HS-5 (cell line): ENCODE results near the gene SLC9A3.

ENCODE experiments used
- DNase-seq: peaks from one replicate; pipeline ENCODE4 v3.0.0-alpha.2; 2012; ENCODE audit warnings: low read depth

The SLC9A3 gene

DNA sequence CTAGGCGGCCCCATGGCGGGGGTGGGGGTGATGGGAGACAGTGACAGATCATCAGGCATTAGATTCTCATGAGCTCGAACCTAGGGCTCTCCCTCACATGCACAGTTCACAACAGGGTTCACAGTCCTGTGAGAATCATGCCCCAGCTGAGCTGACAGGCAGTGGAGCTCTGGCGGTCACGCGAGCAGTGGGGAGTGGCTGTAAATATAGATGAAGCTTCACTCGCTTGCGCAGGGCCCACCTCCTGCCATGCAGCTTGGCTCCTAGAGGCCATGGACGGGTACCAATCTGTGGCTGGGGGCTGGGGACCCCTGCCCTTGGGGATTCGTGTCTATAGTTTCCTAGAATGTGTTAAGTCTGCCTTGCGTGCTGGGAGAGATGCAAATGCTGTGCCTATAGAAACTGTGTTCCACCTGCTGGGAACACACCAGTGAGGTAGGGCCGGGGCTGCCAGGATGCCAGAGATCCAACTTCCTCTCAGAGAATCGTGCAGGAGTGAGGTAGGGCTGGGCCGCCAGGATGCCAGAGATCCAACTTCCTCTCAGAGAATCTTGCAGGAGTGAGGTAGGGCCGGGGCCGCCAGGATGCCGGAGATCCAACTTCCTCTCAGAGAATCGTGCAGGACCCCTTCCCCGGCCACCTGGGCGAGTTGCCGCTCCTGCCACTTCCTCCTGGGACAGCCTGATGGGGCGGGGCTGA, 95.3 kb downstream of the SLC9A3 start:
- DNase-seq: no peak

DNA sequence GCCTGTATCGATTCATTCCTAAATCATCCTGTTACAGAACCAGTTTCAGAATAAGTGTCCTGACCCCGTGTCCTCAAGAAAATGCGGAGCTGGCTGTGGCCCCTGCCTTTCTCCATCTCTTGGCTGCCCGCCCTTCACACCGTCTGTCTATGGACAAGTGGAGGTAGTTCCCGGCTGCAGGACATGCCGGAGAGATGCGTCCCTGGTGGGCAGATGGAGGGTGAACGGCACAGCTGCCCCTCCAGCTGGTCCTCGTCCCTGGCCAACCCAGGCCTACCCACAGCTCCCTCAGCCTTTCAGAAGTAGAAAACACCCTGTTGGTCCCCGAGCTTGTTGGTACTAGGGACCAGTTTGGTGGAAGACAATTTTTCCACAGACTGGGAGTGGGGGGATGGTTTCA, 96.0 kb downstream of the SLC9A3 start:
- DNase-seq: no peak

DNA sequence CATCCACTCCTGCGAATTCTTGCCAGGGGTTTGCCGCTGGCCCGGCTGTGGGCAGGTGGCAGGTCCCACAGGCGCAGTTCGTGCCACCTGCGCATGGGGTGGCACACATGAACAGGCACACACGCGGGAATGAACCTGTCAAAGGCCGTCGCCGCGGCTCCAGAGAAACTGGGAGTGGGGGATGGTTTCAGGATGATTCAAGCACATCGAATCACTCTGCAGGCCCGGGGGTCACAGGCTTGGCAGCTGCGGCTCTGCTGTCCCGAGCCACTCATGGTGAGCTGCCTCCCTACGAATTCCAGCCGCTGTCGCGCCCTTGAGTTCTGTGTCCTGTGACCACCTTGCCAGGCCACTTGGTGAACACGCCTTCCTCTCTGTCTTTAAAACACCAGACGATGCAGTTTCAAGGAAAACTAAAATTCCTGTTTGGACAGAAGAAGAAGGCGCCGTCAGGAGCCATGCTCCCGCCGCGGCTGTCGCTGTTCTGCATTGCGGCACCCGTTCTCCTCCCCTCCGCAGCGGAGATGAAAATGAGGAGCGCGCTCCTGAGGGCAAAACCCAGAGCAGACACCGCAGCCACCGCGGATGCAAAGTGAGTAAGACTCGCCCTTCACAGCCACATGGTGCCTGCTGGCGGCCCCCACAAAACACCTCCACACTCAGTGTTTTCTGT, 96.7 kb downstream of the SLC9A3 start:
- no peak for DNase-seq

DNA sequence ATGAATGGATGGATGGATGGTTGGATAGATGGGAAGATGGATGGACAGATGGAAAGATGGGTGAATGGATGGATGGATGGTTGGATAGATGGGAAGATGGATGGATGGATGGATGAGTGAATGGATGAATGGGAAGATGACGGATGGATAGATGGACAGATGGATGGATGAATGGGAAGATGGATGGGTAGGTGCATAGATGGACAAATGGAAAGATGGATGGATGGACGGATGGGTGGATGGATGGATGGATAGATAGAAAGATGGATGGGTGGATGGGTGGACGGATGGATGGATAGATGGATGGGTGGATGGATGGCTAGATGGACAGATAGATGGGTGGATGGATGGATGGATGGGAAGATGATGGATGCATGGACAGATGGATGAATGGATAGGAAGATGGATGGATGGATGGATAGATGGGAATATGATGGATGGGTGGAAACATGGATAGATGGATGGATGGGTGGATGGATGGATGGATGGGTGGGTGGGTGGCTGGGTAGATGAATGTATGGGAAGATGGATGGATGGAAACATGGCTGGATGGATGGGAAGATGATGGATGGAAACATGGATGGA, 97.8 kb downstream of the SLC9A3 start:
- DNase-seq: no peak

DNA sequence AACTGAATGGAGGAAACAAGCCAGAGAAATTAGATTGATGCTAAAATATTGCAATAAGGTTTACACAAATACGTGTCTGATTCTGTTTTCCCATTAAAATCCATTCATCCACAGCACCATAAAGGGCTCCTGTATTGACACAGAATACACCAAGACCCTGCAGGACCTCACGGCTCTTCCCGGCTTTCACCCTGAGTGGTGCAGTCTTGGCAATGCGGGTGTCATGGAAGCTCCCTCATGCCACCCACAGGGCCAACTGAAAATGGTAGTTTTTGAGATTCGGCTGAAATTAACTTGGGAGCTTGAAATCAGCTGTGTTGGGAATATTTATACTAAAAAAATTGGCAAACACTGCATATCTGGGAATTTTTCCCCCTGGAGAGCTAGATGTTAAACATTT, 98.5 kb downstream of the SLC9A3 start:
- DNase-seq: no peak

DNA sequence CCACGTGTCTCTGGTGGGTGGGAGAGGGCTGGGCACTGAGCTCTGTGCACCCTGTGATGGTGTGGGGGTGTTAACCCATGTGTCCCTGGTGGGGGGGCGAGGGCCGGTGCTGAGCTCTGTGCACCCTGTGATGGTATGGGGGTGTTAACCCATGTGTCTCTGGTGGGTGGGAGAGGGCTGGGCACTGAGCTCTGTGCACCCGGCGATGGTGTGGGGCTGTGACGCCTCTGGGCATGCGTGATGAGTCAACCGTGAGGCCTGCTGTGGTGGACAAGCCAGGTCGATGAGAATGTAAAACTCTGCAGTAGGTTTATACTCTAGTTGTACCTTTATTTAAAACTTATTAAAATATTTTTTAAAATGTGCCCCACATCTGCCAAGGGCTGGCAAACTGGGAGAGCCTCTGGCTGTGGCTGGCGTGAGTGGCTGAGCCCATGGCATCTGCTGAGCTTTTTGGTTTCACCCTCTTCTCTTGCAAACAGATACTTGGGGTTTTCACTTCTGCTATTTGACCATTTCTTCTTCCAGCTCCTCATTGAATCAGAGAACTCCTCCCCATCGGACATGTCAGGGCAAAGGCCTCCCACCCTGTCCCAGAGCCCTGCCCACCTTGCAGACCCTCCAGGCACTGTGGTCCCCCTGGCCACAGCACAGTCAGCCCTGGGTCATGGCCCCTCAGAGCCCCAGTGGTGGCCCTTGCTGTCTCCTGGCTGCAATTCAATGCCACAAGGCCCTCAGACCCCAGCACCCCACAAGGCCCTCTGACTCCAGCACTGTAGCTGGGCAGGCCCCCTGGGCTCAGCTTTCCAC, 99.7 kb downstream of the SLC9A3 start:
- no peak for DNase-seq

DNA sequence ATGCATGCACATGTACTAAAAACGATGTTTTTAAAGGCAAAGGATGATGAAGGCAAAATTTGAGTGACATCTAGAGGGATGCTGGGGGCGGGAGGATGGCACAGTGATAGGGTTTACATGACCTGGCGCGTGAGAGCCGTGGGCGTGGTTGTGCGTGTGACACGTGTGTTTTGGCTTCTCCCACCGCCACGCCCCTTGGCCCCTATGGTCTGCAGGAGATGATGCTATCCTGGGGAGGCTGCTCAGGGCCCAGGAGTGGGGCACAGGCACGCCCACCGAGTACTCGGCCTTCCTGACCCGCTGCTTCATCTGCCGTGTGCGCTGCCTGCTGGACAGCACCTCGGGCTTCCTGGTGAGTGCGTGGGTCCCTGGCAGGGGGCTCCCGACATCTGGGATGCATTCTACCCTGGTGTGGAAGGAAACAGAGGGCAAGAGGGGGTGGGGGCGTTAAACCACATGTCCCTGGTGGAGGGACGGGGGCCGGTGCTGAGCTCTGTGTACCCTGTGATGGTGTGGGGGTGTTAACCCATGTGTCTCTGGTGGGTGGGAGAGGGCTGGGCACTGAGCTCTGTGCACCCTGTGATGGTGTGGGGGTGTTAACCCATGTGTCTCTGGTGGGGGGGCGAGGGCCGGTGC, 100.5 kb downstream of the SLC9A3 start:
- no peak for DNase-seq

DNA sequence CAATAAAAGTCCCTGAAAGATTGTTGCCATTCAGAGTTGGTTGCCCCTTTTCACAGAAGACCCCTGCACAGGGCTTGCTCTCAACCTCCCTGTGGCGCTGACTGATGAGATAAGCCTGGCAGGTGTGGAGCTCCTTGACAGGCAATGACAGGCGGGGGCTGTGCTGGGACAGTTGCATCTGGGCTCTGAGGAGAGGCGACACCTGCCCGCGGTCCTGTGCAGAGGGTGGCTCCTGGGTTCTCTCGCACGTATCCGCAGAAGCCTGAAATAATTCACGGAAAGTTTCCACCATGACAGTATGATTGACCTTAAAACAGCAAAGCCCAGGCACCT, 101.0 kb downstream of the SLC9A3 start:
- no peak for DNase-seq

DNA sequence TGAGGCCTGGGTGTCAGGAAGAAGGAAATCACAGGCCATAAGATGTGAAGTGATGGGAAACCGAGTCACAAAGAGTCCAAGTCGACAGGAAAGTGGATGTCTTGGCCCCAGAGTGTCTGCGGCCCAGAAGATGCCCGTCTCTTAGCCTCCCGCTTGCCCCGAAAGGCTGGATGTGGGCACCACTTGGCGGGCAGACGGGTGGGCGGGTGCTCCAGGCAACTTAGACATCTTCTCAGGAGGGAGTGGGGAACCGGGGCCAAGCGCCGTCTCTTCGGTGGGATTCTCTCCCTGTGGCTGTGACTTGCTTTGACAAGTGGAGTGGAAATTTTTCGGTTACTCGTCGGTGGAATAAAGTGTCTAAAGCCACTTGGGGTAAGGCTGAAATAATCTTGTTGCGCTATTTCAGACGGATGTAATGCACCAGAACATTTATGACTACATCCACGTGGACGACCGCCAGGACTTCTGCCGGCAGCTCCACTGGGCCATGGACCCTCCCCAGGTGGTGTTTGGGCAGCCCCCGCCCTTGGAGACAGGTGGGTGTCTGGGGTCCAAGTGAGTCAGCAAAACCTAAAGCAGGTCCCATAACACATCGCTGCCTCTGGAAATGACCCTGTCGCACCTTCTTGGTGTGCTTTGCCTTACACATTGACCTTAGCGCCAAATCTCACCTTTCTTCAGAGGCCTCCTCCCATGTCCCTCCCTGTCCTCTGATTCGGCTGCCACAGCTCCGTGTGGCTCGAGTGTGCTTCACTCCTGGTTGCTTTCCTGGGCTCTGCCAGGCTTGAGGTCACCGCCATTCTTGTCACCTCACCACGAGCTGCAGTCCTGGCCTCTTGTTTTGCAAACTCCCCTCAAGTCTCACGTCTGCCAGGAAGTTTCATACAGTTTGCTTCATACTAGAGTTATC, 101.7 kb downstream of the SLC9A3 start:
- DNase-seq: no peak

DNA sequence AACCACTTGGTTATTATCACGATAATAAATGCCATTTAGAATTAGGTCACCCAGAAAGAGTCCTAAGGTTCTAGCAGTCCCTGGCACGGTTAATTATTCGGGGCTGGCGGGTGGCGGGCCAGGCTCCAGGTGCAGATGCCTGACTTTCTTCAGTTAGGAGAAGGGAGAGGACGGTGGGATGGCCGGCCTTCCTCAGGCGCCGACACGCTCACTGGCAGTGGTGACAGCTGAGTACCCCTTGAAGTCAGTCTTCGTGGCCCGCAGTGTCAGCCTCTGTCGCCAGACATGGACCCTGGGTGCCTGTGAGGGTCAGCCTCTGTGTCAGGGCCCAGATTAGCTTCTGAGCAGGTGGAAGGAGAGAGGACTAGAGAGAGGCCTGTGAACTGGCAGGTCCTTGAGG, 102.3 kb downstream of the SLC9A3 start:
- no peak for DNase-seq

DNA sequence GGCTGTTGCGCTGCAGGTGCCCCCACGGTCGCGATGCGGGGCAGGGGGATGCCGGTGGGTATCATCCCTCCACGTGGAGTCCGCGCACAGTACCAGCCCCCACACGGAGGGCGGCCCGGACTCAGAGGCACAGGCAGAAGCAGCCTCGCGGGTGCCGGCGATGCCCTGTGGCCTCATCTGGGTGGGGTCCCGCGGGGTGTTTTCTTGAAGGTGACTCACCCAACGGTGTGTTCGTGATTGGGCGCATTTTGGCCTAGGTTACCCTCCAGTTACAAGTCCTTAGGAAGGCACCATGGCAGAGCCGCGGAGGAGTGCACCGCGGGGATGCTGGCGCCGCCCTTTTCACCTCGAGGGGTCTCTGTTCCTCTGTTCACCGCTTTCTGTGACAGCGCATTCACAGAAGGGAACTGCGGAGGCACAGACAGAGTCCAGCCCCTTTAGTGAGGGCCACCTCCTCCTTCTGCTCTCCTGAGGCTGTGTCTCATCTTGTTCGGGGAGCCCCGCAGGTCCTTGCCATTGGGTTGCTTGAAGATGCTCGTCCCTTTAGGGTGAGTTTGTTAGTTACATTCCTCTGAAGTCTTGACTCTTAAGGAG, 102.9 kb downstream of the SLC9A3 start:
- no peak for DNase-seq

DNA sequence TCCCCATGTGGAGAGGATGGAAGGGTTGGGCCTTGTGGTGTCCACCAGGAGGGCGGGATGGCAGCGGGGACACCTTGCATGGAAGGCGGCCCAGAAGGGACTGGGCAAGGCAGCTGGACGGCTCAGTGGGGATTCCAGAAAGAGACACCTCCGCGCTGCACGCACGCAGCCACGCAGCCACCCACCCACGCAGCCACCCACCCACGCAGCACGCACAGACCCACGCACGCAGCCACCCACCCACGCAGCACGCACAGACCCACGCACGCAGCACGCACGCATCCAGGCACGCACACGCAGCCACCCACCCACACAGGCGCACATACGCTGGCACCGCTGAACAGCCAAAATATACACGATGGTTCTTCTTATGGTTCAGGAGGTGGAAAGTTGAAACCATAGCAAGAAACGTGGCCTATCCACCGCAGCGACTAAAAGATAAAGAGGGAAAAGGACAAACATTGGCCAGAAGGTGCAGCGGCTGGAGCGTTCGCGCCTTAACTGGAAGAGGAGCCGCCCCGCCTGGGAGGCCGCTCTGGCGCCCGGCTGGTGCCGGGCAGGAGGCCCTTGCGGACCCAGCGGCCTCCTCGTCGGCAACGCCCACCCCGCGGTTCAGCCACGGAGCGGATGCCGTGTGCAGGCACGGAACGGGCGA, 103.5 kb downstream of the SLC9A3 start:
- DNase-seq: no peak
